ENCODE measurements around the gene TMEM267.
"Not testable (repeated sequence)": the region's sequence is repeated elsewhere in the genome, so short reads cannot be mapped to it uniquely, and the experiment has no call there.

TMEM267 gene

DNA sequence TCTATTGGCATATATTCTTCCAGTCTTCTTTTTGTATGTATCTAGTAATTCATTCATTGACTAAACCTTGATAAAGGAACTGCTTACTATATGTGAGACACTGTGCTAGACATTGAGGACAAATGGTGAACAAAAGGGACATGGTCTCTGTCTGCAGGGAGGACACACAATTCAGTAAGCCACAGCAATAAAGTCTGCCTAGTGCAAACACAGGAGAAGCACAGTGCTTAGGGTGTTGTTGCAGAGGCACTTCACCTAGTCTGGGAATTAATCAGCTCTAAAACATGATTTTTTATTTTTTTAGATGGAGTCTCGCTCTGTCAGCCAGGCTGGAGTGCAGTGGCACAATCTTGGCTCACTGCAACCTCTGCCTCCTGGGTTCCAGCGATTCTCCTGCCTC lies 65.1 kb downstream of the TMEM267 start:
- Histone ChIP-seq H3K27ac (ENCODE audit: low read length) (no peak overlapping the region), H3K9ac (ENCODE audit: low read depth, low read length) (no peak overlapping the region), H3K27me3 (ENCODE audit: insufficient read depth, low read length) (no peaks in the 10 kb centered on the region), H3K4me3 (ENCODE audit: low read length) (no peak overlapping the region), H3K36me3 (ENCODE audit: insufficient read depth, low read depth, low read length) (no peaks in the 10 kb centered on the region), H3K9me3 (ENCODE audit: insufficient read depth, low read depth, low read length) (no peaks in the 10 kb centered on the region), H3K4me1 (ENCODE audit: insufficient read depth, low read length) (no peaks in the 10 kb centered on the region)

GRCh38 chr5:43416803-43417394 lies 66.8 kb downstream of the TMEM267 start:
- Histone ChIP-seq H3K4me3 (ENCODE audit: low read length) (no peak overlapping the region), H3K27me3 (ENCODE audit: insufficient read depth, low read length) (no peaks in the 10 kb centered on the region), H3K9me3 (ENCODE audit: insufficient read depth, low read depth, low read length) (no peaks in the 10 kb centered on the region), H3K9ac (ENCODE audit: low read depth, low read length) (no peak overlapping the region), H3K4me1 (ENCODE audit: insufficient read depth, low read length) (no peaks in the 10 kb centered on the region), H3K27ac (ENCODE audit: low read length) (no peak overlapping the region), H3K36me3 (ENCODE audit: insufficient read depth, low read depth, low read length) (no peaks in the 10 kb centered on the region)

DNA sequence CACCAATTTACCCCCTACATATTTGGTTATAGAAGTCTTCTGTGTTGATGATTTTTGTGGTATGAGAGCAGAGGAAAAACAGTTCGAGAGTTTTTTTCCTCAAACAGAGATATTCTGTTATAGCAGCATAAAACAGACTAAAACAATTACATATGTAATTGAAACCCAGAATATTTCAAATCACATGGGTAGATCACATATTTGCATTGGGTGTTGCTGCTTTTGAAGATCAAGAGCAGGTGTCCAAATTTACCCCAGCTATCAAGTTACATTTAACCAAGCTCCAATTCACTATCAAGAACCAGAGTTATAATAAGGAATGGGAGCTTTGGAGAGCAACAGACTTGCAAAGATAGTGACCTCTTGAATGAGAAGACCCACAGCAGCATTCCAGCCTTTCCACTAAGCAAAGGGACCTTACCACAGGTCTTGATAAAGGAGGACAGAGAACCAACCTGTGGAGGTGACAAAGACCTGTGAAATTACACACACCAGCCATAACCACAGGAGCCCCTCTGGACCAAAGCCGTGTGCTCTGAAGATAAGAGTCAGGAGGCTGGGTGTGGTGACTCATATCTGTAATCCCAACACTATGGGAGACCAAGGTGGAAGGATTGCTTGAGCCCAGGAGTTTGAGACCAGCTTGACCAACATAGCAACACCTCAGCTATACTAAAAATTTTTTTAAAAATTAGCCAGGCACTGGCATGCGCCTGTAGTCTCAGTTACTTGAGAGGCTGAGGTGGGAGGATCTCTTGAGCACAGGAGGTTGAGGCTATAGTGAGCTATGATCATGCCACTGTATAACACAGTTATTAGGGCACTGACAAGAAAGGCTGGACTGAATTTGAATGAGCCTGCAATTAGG lies 67.5 kb downstream of the TMEM267 start:
- no peak overlapping the region for H3K27ac ChIP-seq (ENCODE audit: low read length)
- no peaks in the 10 kb centered on the region for H3K27me3 ChIP-seq (ENCODE audit: insufficient read depth, low read length)
- H3K36me3 ChIP-seq (ENCODE audit: insufficient read depth, low read depth, low read length): no peaks in the 10 kb centered on the region
- H3K4me3 ChIP-seq (ENCODE audit: low read length): no peak overlapping the region
- no peaks in the 10 kb centered on the region for H3K4me1 ChIP-seq (ENCODE audit: insufficient read depth, low read length)
- no peaks in the 10 kb centered on the region for H3K9me3 ChIP-seq (ENCODE audit: insufficient read depth, low read depth, low read length)
- no peak overlapping the region for H3K9ac ChIP-seq (ENCODE audit: low read depth, low read length)

DNA sequence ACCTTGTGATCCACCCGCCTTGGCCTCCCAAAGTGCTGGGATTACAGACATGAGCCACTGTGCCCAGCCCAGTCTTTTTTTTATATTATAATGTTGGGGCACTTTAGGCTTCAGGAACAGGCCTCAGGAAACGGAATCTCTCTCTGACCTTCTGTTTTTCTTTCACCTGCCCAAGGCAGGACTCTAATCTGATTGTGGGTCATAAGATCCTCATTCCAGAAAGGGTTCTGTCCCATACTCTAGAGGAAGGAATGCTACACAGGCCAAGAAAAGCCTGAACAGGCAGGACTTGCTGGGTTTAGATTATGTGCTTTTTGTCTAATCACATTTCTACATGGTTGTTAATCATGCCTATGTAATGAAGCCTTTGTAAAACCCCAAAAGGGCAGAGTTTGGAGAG lies 69.7 kb downstream of the TMEM267 start:
- no peaks in the 10 kb centered on the region for H3K36me3 ChIP-seq (ENCODE audit: insufficient read depth, low read depth, low read length)
- no peaks in the 10 kb centered on the region for H3K27me3 ChIP-seq (ENCODE audit: insufficient read depth, low read length)
- H3K9ac ChIP-seq (ENCODE audit: low read depth, low read length): no peak overlapping the region
- no peak overlapping the region for H3K4me3 ChIP-seq (ENCODE audit: low read length)
- H3K4me1 ChIP-seq (ENCODE audit: insufficient read depth, low read length): no peaks in the 10 kb centered on the region
- no peak overlapping the region for H3K27ac ChIP-seq (ENCODE audit: low read length)
- no peaks in the 10 kb centered on the region for H3K9me3 ChIP-seq (ENCODE audit: insufficient read depth, low read depth, low read length)

DNA sequence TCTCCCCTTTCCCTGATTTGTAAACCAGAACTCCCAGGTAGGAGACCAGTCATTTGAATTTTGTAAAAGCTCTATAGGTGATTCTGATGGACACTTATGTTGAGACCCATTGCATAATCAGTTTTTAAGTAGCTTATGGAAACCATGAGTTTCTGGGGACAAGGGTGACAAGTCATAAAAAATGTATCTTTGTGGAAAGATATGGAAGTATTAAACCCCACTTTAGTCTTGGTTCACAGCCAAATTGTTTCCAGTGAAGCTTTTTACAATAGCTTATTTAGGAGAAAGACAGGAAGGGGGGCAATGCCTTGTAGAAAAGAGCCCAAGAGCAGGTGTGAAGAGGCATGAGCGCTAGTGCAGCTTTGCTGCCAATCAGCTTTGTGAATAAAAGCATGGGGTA lies 71.0 kb downstream of the TMEM267 start:
- no peaks in the 10 kb centered on the region for H3K27me3 ChIP-seq (ENCODE audit: insufficient read depth, low read length)
- no peak overlapping the region for H3K9ac ChIP-seq (ENCODE audit: low read depth, low read length)
- H3K36me3 ChIP-seq (ENCODE audit: insufficient read depth, low read depth, low read length): no peaks in the 10 kb centered on the region
- no peak overlapping the region for H3K4me3 ChIP-seq (ENCODE audit: low read length)
- no peaks in the 10 kb centered on the region for H3K4me1 ChIP-seq (ENCODE audit: insufficient read depth, low read length)
- H3K27ac ChIP-seq (ENCODE audit: low read length): no peak overlapping the region
- no peaks in the 10 kb centered on the region for H3K9me3 ChIP-seq (ENCODE audit: insufficient read depth, low read depth, low read length)

GRCh38 chr5:43412156-43412555 lies 71.5 kb downstream of the TMEM267 start, which contains the start of gene CCL28:
Gene CCL28, minus strand, starts transcription at chr5:43412391. Its CDS starts 75 bp downstream, at chr5:43412316.
- H3K4me3 ChIP-seq (ENCODE audit: low read length): no peak within 1 kb of the TSS
- H3K36me3 ChIP-seq (ENCODE audit: insufficient read depth, low read depth, low read length): no peaks in the 10 kb centered on the region
- no peaks in the 10 kb centered on the region for H3K27me3 ChIP-seq (ENCODE audit: insufficient read depth, low read length)
- no peaks in the 10 kb centered on the region for H3K9me3 ChIP-seq (ENCODE audit: insufficient read depth, low read depth, low read length)
- H3K27ac ChIP-seq (ENCODE audit: low read length): no peak within 1 kb of the TSS
- no peaks in the 10 kb centered on the region for H3K4me1 ChIP-seq (ENCODE audit: insufficient read depth, low read length)
- no peak within 1 kb of the TSS for H3K9ac ChIP-seq (ENCODE audit: low read depth, low read length)

GRCh38 chr5:43411495-43411894 lies 72.2 kb downstream of the TMEM267 start:
- H3K36me3 ChIP-seq (ENCODE audit: insufficient read depth, low read depth, low read length): no peaks in the 10 kb centered on the region
- no peaks in the 10 kb centered on the region for H3K9me3 ChIP-seq (ENCODE audit: insufficient read depth, low read depth, low read length)
- H3K4me1 ChIP-seq (ENCODE audit: insufficient read depth, low read length): no peaks in the 10 kb centered on the region
- no peak overlapping the region for H3K9ac ChIP-seq (ENCODE audit: low read depth, low read length)
- no peak overlapping the region for H3K4me3 ChIP-seq (ENCODE audit: low read length)
- no peak overlapping the region for H3K27ac ChIP-seq (ENCODE audit: low read length)
- H3K27me3 ChIP-seq (ENCODE audit: insufficient read depth, low read length): no peaks in the 10 kb centered on the region

- no peak overlapping the region for H3K9ac ChIP-seq (ENCODE audit: low read depth, low read length)
- no peak overlapping the region for H3K27ac ChIP-seq (ENCODE audit: low read length)
- H3K4me1 ChIP-seq (ENCODE audit: insufficient read depth, low read length): no peaks in the 10 kb centered on the region
- no peaks in the 10 kb centered on the region for H3K36me3 ChIP-seq (ENCODE audit: insufficient read depth, low read depth, low read length)
- H3K4me3 ChIP-seq (ENCODE audit: low read length): no peak overlapping the region
- H3K27me3 ChIP-seq (ENCODE audit: insufficient read depth, low read length): no peaks in the 10 kb centered on the region
- H3K9me3 ChIP-seq (ENCODE audit: insufficient read depth, low read depth, low read length): no peaks in the 10 kb centered on the region
These were observed 73.3 kb downstream of the TMEM267 start for GRCh38 chr5:43410414-43410813.

- H3K9ac ChIP-seq (ENCODE audit: low read depth, low read length): no peak overlapping the region
- no peak overlapping the region for H3K4me3 ChIP-seq (ENCODE audit: low read length)
- no peak overlapping the region for H3K27ac ChIP-seq (ENCODE audit: low read length)
These were observed 73.8 kb downstream of the TMEM267 start for GRCh38 chr5:43409809-43410271.

DNA sequence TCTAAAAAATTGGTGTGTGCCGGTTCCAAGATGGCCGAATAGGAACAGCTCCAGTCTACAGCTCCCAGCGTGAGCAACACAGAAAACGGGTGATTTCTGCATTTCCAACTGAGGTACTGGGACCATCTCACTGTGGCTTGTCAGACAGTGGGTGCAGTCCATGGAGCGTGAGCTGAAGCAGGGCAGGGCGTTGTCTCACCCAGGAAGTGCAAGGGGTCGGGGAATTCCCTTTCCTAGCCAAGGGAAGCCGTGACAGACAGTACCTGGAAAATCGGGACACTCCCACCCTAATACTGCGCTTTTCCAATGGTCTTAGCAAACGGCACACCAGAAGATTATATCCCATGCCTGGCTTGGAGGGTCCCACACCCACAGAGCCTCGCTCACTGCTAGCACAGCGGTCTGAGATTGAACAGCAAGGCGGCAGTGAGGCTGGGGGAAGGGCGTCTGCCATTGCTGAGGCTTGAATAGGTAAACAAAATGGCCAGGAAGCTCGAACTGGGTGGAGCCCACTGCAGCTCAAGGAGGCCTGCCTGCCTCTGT lies 81.1 kb downstream of the TMEM267 start:
- H3K36me3 ChIP-seq (ENCODE audit: insufficient read depth, low read depth, low read length); H3K27ac ChIP-seq (ENCODE audit: low read length); H3K4me3 ChIP-seq (ENCODE audit: low read length); H3K4me1 ChIP-seq (ENCODE audit: insufficient read depth, low read length); H3K9ac ChIP-seq (ENCODE audit: low read depth, low read length); H3K27me3 ChIP-seq (ENCODE audit: insufficient read depth, low read length); H3K9me3 ChIP-seq (ENCODE audit: insufficient read depth, low read depth, low read length): not testable (repeated sequence)

More at GRCh38 chr5:43409809-43410271, 73.8 kb downstream of the TMEM267 start:
- H3K4me1 ChIP-seq (ENCODE audit: insufficient read depth, low read length): no peaks in the 10 kb centered on the region
- H3K9me3 ChIP-seq (ENCODE audit: insufficient read depth, low read depth, low read length): no peaks in the 10 kb centered on the region
- no peaks in the 10 kb centered on the region for H3K27me3 ChIP-seq (ENCODE audit: insufficient read depth, low read length)
- H3K36me3 ChIP-seq (ENCODE audit: insufficient read depth, low read depth, low read length): no peaks in the 10 kb centered on the region

- Histone ChIP-seq H3K4me3 (ENCODE audit: low read length) (no peak overlapping the region), H3K4me1 (ENCODE audit: insufficient read depth, low read length) (no peaks in the 10 kb centered on the region), H3K9ac (ENCODE audit: low read depth, low read length) (no peak overlapping the region), H3K27me3 (ENCODE audit: insufficient read depth, low read length) (peaks cover 5% of the 10 kb centered on the region; the same call in 1 of the 2 replicates), H3K27ac (ENCODE audit: low read length) (no peak overlapping the region), H3K9me3 (ENCODE audit: insufficient read depth, low read depth, low read length) (no peaks in the 10 kb centered on the region; the same call in 1 of the 2 replicates), H3K36me3 (ENCODE audit: insufficient read depth, low read depth, low read length) (no peaks in the 10 kb centered on the region)
These were observed 81.8 kb downstream of the TMEM267 start for GRCh38 chr5:43401827-43402226.

GRCh38 chr5:43400082-43400481 lies 83.6 kb downstream of the TMEM267 start:
- Histone ChIP-seq H3K27me3 (ENCODE audit: insufficient read depth, low read length) (peaks cover 13% of the 10 kb centered on the region; the same call in 1 of the 2 replicates), H3K36me3 (ENCODE audit: insufficient read depth, low read depth, low read length) (no peaks in the 10 kb centered on the region), H3K27ac (ENCODE audit: low read length) (no peak overlapping the region), H3K4me3 (ENCODE audit: low read length) (no peak overlapping the region), H3K4me1 (ENCODE audit: insufficient read depth, low read length) (no peaks in the 10 kb centered on the region), H3K9ac (ENCODE audit: low read depth, low read length) (no peak overlapping the region), H3K9me3 (ENCODE audit: insufficient read depth, low read depth, low read length) (no peaks in the 10 kb centered on the region; the same call in 1 of the 2 replicates)
